Superior temporal gyrus (tissue), 1 donor: Measurements from ENCODE around the gene SRRD.
"Not testable (repeated sequence)": the region's sequence is repeated elsewhere in the genome, so short reads cannot be mapped to it uniquely, and the experiment has no call there.

Source experiments
- DNase-seq: peaks from one replicate; pipeline ENCODE4 v3.0.0-alpha.2; 2016; ENCODE audit errors: extremely low spot score

Gene SRRD, protein sequence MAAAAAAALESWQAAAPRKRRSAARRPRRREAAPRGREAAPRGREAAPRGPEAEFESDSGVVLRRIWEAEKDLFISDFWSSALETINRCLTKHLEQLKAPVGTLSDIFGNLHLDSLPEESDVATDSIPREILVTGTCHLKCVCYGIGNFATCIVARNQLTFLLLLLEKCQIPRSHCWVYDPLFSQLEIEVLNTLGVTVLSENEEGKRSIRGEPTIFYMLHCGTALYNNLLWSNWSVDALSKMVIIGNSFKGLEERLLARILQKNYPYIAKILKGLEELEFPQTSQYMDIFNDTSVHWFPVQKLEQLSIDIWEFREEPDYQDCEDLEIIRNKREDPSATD

DNA sequence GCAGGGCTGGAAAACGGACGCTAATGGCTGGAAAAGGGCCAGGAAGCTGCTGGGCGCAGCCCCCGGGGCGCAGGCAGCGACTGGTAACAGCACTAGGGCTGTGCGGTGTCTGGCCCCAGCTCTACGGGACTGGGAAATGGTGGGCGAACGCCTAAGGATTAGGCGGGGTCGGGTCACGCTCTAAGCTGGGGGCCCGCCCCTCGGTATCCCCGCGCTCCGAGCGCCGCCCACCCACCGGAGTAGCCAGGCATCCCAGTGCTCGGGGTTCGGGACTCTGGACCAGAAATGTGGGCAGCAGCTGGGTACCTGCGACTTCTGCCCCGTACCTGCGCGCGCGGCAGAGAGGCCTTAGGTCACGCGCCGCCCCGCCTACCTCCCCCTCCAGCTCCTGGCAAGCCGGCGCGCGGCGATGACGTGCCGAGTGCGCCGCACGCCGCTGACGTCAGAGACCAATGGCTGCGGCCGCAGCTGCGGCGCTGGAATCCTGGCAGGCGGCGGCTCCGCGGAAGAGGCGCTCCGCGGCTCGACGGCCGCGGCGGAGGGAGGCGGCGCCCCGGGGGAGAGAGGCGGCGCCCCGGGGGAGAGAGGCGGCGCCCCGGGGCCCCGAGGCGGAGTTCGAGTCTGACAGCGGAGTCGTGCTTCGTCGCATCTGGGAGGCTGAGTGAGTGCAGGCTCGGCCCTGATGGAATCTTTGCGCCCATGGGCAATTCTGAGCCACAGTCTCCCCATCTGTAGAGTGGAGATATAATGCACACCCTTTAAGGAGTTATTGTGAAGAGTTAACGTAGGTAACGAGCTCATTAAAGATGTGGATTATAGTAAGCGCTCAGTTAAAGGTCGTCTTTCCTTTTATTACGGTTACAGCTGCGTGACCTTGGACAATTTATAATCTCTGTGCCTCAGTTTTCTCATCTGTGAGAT lies at the start of gene SRRD, which contains the start of gene HPS4:
Gene SRRD (plus strand): TSS at position 439 of the 921 bp plus-strand sequence. CDS start 14 bp downstream, at position 453.
Gene HPS4 (minus strand): TSS at position 345 of the 921 bp plus-strand sequence. CDS start 2,021 bp downstream, outside the sequence.
- DNase-seq, result peak; percentile 87

DNA sequence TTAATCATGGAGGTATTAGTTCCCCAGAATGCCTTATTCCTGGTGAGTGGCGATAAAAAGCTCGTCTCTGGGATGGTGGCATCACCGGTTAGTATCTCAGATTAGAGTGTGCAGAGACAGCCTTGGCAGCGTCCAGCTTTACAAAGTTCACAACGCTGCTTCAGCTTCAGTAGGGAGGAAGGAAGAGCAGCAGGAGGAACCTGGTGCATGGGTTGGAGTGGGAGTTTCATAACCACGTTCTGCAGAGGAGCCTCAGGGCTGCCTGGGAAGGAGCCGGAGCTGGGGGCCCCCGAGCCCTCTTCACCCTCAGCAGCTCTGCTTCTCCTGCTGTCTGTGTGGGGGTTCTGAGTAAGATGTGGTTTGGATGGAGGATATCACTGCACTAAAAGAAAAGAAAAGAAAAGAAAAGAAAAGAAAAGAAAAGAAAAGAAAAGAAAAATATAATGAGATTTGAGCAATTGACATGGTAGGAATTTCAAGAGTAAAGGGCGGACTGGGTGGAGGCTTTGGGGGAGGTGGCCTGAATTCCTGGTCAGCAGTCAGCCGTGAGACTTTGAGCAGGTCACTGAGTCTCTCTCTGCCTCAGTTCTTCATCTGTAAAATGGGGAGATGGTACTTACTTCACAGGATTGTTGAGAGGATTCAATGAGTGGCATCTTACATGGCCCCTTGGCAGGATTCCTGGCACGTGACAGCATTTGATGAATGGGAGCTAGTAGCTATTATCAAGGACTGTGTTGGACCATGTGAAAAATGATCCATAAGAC lies 48.2 kb upstream of the SRRD start:
- no peak for DNase-seq

DNA sequence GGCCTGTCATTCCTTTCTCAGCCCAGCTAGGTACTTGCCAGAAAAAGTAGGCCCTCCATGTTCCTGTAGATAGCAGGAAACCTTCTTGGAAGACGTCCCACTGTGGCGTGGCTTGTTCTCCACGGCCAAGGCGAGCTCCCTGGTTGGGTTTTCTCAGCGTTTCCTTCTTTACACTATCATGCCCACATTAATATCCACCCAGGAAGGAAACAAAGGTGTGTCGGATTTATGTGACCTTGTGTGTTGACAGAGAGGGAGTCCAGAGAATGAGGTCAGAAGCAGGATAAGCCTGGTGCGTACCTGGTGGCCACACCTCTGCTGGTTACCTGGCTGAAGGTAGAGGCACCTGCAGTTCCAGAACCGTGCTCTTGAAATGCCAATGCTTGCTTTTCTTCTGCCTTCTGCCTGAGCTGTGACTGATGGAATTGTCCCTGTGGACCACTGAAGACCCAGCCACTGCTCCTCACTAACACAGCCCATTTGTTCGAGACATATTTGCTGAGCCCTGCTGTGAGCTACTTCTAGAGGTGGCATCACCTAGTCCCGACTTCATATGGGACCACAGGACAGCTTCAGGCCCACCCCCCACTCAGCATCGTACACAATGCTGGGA lies 46.7 kb upstream of the SRRD start:
- DNase-seq, result no peak

DNA sequence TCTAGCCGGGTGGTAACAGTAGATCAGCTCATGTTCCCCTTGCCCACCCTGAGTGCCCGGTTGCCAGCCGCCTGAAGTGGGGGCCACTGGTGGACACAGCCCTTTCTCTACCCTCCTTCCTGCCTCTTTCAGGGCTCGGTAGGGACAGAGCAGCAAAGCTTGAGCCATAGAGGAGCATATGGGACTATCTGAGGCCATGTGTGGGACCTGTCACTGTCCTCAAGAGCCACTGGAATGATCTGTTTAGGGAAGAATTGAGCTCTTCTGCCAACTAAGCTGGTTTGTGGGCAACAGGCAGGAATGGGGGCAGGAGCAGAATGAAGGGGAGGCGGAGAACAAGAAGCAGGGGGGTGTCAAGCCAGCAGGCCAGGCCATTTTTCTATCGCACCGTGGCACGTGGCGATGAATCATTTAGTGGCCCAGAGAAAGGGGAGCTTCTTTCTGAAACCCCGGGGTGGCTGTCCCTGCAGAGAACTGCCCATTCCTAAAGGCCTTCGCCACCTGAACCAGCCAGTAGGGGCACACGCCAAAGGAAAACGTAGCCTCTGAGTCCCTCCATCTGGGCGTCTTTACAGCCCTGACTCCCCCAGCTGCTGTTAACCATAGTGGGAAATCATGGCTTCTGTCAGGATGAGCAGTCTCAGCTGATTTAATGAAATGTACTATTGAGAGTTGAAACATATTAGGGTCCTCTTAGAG lies 45.8 kb upstream of the SRRD start:
- DNase-seq, result no peak

DNA sequence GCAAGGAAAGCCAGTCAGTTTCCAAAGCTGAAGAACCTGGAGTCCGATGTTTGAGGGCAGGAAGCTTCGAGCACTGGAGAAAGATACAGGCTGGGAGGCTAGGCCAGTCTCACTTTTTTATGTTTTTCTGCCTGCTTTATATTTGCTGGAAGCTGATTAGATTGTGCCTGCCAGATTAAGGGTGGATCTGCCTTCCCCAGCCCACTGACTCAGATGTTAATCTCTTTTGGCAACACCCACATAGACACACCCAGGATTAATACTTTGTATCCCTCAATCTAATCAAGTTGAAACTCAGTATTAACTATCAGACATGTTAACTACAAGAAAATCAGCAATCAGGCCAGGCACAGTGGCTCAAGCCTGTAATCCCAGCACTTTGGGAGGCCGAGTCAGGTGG lies 44.9 kb upstream of the SRRD start:
- DNase-seq, result not testable (repeated sequence)

DNA sequence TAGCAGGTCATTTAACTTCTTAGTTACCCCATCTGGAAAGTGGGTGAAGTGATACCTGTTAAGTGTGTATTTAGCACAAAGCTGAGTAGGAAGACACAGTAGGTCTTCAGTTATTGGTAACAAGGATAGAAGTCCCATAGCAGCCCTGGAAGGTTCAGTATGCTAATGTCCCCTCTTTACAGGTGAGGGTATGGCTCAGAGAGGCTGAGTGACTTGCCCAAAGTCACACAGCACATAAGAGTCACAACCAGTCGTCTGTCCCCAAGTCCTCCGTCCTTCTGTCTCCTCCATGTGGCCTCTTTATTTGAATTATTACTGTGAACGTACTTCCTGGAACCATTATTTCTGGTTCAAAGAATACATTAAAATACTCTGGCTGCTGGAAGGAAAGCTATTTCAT lies 44.1 kb upstream of the SRRD start:
- DNase-seq, result no peak

DNA sequence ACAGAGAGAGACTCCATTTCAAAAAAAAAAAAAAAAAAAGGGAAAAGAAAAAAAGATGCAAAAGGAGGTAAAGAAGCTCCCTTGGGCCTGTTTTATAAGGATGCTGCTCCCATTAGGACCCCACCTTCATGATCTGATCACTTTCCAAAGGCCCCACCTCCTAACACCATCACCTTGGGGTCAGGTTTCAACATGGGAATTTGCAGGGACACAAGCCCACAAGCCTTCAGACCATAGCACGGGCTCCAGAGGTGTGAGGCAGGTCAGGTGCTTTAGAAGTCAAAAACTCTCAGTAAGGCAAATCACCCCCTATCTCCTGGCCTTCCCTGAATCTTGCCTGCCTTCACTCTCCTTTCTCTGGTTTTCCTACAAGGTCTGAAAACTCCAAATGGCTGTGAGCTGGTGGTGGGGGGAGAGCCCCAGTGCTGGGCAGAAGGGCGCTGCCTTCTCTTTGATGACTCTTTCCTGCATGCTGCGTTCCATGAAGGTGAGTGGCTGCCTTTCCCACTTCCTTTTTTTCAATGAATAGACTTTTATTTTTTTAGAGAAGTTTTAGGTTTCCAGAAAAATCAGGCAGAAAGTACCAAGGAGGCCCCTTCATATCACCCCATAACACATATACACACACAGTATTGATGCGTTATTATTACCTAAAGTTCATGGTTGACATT lies 41.5 kb upstream of the SRRD start:
- no peak for DNase-seq

DNA sequence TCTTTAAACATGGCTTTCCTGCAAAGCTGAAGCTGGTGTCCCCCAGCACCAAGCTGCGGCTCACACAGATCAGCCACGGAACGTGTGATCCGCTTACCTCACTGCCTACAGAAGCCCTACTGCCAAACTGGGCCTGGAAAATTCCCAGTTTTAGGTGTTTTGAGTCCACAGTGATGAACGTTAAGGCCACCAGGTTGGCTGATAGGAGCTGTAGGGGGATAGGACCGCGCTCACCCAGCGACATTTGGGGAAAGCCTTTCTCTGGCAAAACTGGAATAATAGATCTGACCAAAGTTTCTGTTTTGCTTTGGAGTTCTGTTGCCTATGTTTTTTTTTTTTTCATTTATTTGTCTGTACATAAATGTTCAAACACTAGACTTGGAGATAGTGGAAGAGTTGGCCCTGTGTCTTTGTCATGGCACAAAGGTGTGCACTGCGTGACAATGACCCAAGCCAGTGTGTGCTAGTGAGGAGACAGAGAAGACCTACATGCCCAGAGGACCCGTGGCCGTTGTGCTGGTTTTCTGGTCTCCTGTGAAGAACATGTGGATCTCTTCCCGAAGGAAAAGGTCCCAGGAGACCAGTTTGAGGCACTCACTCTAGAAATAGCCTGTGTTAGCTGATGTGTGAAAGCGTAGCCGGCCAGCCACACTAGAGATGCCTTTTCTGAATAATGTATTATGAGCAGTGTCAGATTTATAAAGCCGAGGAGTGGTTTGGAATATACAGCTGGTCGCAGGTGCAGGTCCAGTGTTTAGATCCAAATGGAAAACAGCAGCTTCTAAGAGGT lies 39.6 kb upstream of the SRRD start:
- DNase-seq, result no peak

DNA sequence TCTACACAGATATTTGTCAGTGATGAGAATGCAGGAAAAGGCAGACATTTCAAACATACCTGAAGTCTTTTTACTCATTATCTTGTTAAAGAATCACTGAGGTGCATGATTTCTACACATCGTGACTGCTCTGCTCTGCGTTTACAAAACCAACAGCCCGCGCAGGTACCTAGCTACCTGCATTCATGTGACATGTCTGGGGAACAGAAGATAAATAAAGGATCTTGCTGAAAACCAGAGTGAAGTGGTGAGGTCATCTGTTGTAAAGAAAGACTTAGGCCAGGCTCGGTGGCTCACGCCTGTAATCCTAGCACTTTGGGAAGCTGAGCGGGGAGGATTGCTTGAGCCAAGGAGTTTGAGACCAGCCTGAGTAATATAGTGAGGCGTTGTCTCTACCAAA lies 38.9 kb upstream of the SRRD start:
- DNase-seq, result no peak

DNA sequence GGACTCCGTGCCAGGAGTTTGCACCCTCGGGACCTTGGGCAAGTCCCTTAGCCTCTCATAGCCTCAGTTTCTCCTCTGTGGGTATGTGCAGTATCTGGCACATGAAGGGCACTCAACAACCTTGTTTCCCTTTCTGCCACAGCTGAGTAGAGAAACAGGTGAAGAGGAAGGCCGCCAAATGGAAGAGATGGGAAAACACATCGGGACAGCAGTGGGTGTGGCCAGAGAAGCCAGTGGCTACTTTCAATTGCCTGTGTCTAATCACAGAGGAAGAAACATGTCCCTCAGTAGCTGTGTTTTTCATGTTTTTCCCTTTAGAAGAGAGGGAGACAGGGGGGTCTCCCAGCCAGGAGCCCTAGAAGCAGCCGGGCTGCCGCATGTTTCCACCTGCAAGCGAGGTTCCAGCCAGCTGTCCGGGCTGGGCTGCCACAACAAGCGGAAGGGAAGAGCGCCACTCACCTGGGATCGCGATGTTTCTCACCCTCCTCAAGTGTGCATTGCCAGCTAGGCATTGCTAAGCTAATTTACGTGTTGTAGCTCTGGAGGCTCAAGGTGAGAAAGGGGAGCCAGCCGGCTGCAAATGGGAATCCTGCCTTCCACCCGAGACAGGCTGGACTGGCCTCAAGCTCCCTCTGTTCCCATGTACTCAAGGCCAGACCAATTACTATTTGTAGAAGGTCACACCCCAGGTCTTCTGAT lies 38.0 kb upstream of the SRRD start:
- DNase-seq, result no peak

DNA sequence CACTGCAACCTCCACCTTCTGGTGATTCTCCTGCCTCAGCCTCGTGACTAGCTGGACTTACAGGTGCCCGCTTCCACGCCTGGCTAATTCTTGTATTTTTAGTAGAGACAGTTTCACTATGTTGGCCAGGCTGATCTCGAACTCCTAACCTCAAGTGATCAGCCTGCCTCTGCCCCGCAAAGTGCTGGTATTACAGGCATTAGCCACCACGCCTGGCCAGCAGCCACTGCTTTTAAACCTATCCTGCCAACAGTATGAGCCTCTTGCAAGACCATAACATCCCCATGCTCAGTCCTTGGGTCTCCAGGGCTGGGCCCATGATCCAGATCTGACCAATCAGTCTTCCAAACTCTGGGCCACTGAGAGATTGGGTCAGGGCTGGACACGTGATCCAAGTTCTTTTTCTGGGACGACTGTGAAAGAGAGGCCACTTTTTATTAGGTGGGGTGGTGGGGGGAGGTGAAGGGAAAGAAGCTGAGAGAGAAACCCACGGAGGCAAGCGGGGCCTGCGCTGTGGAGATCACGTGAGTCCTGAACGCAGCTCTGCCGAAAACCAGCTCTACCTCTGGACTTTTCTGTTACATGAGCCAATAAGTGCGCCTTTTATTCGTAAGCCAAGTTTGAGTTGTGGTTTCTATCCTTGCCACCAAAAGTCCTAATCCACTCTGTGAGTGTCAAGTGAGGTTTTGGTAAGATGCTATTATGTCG lies 36.7 kb upstream of the SRRD start:
- no peak for DNase-seq

DNA sequence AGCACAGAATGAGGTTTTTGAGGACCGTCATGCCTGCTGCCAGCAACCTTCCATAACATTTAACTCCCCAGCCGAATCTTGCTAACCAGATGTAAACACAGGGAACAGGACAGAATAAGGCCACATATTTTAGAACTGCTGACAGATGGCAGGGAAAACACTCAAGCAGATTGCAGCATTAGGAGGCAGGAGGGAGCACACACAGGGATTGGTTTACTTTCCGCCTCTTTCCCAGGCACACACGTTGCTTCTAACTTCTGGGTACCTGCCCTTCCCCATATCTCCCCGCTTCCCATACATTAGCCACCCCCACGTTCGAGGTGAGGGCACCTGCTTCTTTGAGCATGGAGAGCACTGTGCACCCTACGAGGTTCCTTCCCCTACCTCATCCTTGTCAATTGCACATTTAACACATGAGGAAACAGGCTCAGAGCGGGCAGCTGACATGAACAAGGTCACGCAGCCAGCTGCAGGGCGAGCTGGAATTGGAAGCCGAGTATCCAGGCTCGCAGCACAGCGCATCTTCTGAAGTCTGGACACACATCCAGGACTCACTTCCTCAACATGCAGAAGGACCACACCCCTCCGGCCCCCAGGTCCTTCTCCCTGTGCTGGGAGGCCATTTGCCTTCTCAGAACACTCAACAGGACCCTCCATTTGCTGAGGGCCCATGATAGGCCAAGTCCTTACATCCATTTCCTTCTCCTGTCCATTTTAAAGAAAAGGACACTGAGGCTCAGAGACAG lies 35.9 kb upstream of the SRRD start:
- DNase-seq, result peak; percentile 46

DNA sequence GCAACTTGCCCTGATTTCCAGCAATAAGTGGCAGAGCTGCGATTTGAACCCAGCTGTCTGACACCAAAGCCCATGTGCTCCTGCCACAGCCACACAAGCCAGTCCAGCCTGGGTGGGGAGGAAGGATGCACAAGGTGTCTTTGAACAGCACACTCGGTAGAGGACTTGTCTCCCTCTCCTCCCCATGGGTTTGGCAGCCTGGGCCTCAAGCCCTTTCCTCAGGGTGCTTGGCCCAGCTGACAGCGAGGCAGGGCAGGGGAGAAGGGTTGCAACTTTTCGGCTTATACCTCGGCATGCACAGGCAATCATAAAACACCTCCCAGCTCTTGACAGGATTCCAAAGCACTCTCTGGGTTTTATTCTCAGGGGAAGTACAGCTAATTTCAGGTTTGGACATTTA lies 35.3 kb upstream of the SRRD start:
- DNase-seq, result no peak

DNA sequence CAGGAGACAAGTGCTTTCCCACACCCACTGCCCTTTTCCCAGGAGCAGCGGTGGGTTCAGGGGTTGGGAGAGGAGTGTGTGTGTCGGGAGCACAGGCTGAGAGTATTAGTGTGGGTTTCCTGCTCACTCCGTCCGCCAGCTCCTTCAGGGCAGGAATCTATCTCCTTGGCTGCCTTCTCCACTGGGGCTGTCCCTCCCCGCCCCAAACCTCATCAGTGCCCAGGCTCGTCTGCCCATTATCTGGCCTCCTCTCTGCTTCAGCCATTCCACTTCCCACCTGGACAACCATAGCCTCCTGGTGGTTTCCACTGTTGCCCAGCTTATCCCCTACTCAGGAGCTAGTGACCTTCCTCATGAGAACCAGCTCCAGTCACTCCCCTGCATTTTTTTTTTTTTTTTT lies 34.7 kb upstream of the SRRD start:
- no peak for DNase-seq

DNA sequence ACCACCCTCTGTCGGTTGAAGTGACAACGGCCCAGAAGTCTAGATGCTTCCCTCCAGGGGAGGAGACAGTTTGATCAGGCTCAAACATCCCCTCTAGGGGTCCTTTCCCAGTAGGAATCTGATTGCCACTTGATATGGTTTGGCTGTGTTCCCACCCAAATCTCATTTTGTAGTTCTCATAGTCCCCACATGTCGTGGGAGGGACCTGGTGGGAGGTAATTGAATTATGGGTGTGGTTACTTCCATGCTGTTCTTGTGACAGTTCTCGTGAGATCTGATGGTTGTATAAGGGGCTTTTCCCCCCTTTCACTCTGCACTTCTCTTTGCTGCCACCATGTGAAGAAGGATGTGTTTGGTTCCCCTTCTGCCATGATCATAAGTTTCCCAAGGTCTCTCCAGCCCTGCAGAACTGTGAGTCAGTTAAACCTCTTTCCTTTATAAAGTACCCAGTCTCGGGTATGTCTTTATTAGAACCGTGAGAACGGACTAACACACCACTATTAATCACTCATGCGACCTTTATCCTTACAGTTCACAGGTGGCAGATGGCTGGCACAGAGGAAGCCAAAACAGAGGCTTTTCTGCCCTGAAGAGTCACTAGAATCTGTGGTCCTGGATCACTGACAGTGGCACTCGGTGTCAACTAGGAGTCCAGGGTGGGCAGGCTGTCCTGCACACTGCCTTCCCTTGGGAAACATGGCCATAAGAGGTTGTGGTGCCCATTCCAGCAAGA lies 33.1 kb upstream of the SRRD start:
- DNase-seq, result no peak

DNA sequence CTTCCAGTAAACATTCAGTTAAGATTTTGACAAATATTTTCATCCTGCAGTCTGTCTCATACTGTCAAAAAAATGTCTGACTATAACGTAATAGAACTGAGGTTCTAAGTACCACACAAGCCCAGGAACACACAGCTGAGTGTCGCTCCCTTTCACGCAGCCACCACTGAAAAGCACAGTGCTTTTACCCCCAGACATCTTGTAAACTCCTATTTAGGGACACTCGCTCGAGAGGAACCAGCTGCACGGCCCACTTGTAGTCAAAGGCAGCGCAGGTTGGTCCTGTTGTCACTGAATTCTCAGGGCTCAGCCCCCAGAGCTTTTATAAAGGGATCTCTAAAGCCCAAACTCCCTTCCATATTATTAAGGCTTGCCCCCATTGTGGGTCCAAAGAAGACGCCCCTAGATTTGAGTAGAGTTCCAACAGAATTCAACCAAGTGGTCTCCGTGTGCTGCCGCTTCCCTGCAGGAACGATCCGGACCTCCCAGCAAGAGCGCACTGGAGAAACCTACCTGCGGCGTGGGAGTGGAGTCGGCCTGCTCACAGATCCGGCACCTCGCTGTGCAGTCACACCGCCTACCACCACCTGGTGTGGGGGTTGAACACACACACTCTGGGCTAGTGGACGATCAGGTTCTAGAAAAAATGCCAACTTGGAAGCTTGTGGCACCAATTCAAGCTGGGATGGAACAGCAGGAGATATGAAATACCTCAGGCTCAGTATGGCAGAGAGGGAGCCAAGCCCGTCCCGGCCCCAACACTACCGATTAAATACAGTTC lies 31.3 kb upstream of the SRRD start:
- no peak for DNase-seq
